HEK293 (cell line): Measurements from ENCODE around the gene ASCC1.

ENCODE experiments used
- EGR2 ChIP-seq: fragments of 450-650 bp; formaldehyde crosslinking; IDR thresholded peaks from 2 replicates; pipeline ENCODE4 v1.5.1; 2016; ENCODE audit warnings: low read depth, missing biosample characterization, missing genetic modification characterization
- FEZF1 ChIP-seq: fragments of 450-650 bp; formaldehyde crosslinking; IDR thresholded peaks from 2 replicates; pipeline ENCODE4 v1.5.1; 2016; ENCODE audit warnings: missing biosample characterization, missing genetic modification characterization
- GLIS1 ChIP-seq: fragments of 450-650 bp; formaldehyde crosslinking; IDR thresholded peaks from 2 replicates; pipeline ENCODE4 v1.5.1; 2016; ENCODE audit warnings: missing biosample characterization, missing genetic modification characterization
- GLIS2 ChIP-seq: fragments of 450-650 bp; formaldehyde crosslinking; IDR thresholded peaks from 2 replicates; pipeline ENCODE4 v1.5.1; 2016; ENCODE audit warnings: missing biosample characterization, missing genetic modification characterization
- IKZF3 ChIP-seq: fragments of 450-650 bp; IDR thresholded peaks from 2 replicates; pipeline ENCODE4 v1.5.0; 2018; ENCODE audit warnings: missing biosample characterization, mild to moderate bottlenecking, missing genetic modification characterization, moderate library complexity
- INSM2 ChIP-seq: fragments of 450-650 bp; formaldehyde crosslinking; IDR thresholded peaks from 2 replicates; pipeline ENCODE4 v1.5.1; 2016; ENCODE audit warnings: missing biosample characterization, missing genetic modification characterization
- KLF1 ChIP-seq: fragments of 450-650 bp; formaldehyde crosslinking; IDR thresholded peaks from 2 replicates; pipeline ENCODE4 v1.5.1; 2016; ENCODE audit warnings: missing biosample characterization, missing genetic modification characterization
- PATZ1 ChIP-seq: fragments of 450-650 bp; formaldehyde crosslinking; IDR thresholded peaks from 2 replicates; pipeline ENCODE4 v1.5.1; 2016; ENCODE audit warnings: missing biosample characterization, missing genetic modification characterization
- SP3 ChIP-seq: fragments of 450-650 bp; formaldehyde crosslinking; IDR thresholded peaks from 2 replicates; pipeline ENCODE4 v1.5.1; 2016; ENCODE audit warnings: missing biosample characterization, missing genetic modification characterization
- SP7 ChIP-seq: fragments of 450-650 bp; formaldehyde crosslinking; IDR thresholded peaks from 2 replicates; pipeline ENCODE4 v1.5.1; 2016; ENCODE audit warnings: missing biosample characterization, missing genetic modification characterization
- TRIM28 ChIP-seq: IDR thresholded peaks from 2 replicates; pipeline ENCODE4 v1.6.1; 2011; ENCODE audit warnings: low read length, control low read depth, borderline replicate concordance
- WT1 ChIP-seq: fragments of 450-650 bp; formaldehyde crosslinking; IDR thresholded peaks from 2 replicates; pipeline ENCODE4 v1.5.1; 2016; ENCODE audit warnings: missing biosample characterization, missing genetic modification characterization
- ZBTB17 ChIP-seq: fragments of 450-650 bp; formaldehyde crosslinking; IDR thresholded peaks from 2 replicates; pipeline ENCODE4 v1.5.1; 2016; ENCODE audit warnings: missing biosample characterization, missing genetic modification characterization
- ZBTB21 ChIP-seq: fragments of 450-650 bp; formaldehyde crosslinking; IDR thresholded peaks from 2 replicates; pipeline ENCODE4 v1.5.1; 2017; ENCODE audit warnings: missing biosample characterization, missing genetic modification characterization
- ZBTB44 ChIP-seq: fragments of 450-650 bp; IDR thresholded peaks from 2 replicates; pipeline ENCODE4 v1.5.1; 2018; ENCODE audit warnings: missing biosample characterization, mild to moderate bottlenecking, missing genetic modification characterization
- ZEB2 ChIP-seq: fragments of 450-650 bp; formaldehyde crosslinking; IDR thresholded peaks from 2 replicates; pipeline ENCODE4 v1.5.1; 2016; ENCODE audit warnings: missing biosample characterization, missing genetic modification characterization
- ZFHX2 ChIP-seq: fragments of 450-650 bp; formaldehyde crosslinking; conservative IDR thresholded peaks from 2 replicates; pipeline ENCODE4 v1.5.1; 2016; ENCODE audit warnings: missing biosample characterization, missing genetic modification characterization
- ZNF10 ChIP-seq: fragments of 450-650 bp; formaldehyde crosslinking; IDR thresholded peaks from 2 replicates; pipeline ENCODE4 v1.5.1; 2017; ENCODE audit warnings: missing biosample characterization, missing genetic modification characterization
- ZNF148 ChIP-seq: fragments of 450-650 bp; formaldehyde crosslinking; IDR thresholded peaks from 2 replicates; pipeline ENCODE4 v1.5.0; 2017; ENCODE audit warnings: missing biosample characterization, missing genetic modification characterization, borderline replicate concordance
- ZNF2 ChIP-seq: fragments of 450-650 bp; formaldehyde crosslinking; IDR thresholded peaks from 2 replicates; pipeline ENCODE4 v1.5.1; 2016; ENCODE audit warnings: missing biosample characterization, missing genetic modification characterization
- ZNF202 ChIP-seq: fragments of 450-650 bp; formaldehyde crosslinking; IDR thresholded peaks from 2 replicates; pipeline ENCODE4 v1.5.1; 2016; ENCODE audit warnings: missing biosample characterization, missing genetic modification characterization, borderline replicate concordance
- ZNF292 ChIP-seq: fragments of 450-650 bp; formaldehyde crosslinking; IDR thresholded peaks from 2 replicates; pipeline ENCODE4 v1.5.1; 2016; ENCODE audit warnings: low read depth, missing biosample characterization, missing genetic modification characterization, borderline replicate concordance
- ZNF521 ChIP-seq: fragments of 450-650 bp; formaldehyde crosslinking; IDR thresholded peaks from 2 replicates; pipeline ENCODE4 v1.5.1; 2017; ENCODE audit warnings: missing biosample characterization, mild to moderate bottlenecking, missing genetic modification characterization
- ZNF555 ChIP-seq: fragments of 450-650 bp; formaldehyde crosslinking; conservative IDR thresholded peaks from 2 replicates; pipeline ENCODE4 v1.5.1; 2017; ENCODE audit warnings: missing biosample characterization, mild to moderate bottlenecking, missing genetic modification characterization, inconsistent platforms
- ZNF600 ChIP-seq: fragments of 450-650 bp; formaldehyde crosslinking; IDR thresholded peaks from 2 replicates; pipeline ENCODE4 v1.5.1; 2016; ENCODE audit warnings: missing biosample characterization, missing genetic modification characterization
- ZNF610 ChIP-seq: fragments of 450-650 bp; formaldehyde crosslinking; IDR thresholded peaks from 2 replicates; pipeline ENCODE4 v1.5.1; 2016; ENCODE audit warnings: missing biosample characterization, missing genetic modification characterization, borderline replicate concordance
- ZNF660 ChIP-seq: fragments of 450-650 bp; IDR thresholded peaks from 2 replicates; pipeline ENCODE4 v1.5.1; 2018; ENCODE audit warnings: missing biosample characterization, mild to moderate bottlenecking, missing genetic modification characterization
- ZNF692 ChIP-seq: fragments of 450-650 bp; formaldehyde crosslinking; IDR thresholded peaks from 2 replicates; pipeline ENCODE4 v1.5.1; 2016; ENCODE audit warnings: missing biosample characterization, missing genetic modification characterization
- ZSCAN30 ChIP-seq: fragments of 450-650 bp; IDR thresholded peaks from 2 replicates; pipeline ENCODE4 v1.5.1; 2018; ENCODE audit warnings: missing biosample characterization, mild to moderate bottlenecking, missing genetic modification characterization, moderate library complexity

Gene ASCC1

GRCh38 chr10:72096115-72097000, 119.7 kb downstream of the ASCC1 start (continued):
- peak; percentile 56; the same call in 1 of the 2 replicates for TF ChIP-seq TRIM28
- TF ChIP-seq ZNF555 (tag by site-specific recombination): no peak
- TF ChIP-seq ZNF610 (tag by site-specific recombination): peak; percentile 31; the same call in 1 of the 2 replicates
- TF ChIP-seq INSM2 (tag by site-specific recombination): peak; percentile 66; the same call in 1 of the 2 replicates
- no peak for TF ChIP-seq ZNF521 (tag by site-specific recombination)
- peak; percentile 45; the same call in 1 of the 2 replicates for TF ChIP-seq ZSCAN30 (tag by site-specific recombination)
- TF ChIP-seq ZNF10 (tag by site-specific recombination): peak; percentile 83
- peak; percentile 82 for TF ChIP-seq GLIS1 (tag by site-specific recombination)
- TF ChIP-seq ZBTB17 (tag by site-specific recombination): peak; percentile 82
- peak; percentile 61; the same call in 1 of the 2 replicates for TF ChIP-seq ZNF600 (tag by site-specific recombination)
- peak; percentile 64 for TF ChIP-seq ZFHX2 (tag by site-specific recombination)
- peak; percentile 81 for TF ChIP-seq PATZ1 (tag by site-specific recombination)
- peak; percentile 98 for TF ChIP-seq ZBTB44 (tag by site-specific recombination)
- no peak for TF ChIP-seq ZNF2 (tag by site-specific recombination)
- TF ChIP-seq ZNF692 (tag by site-specific recombination): peak; percentile 54; the same call in 1 of the 2 replicates
- peak; percentile 22; the same call in 1 of the 2 replicates for TF ChIP-seq SP3
- 0 out of 2 replicates have a peak, but pooled peaks have one; percentile 19 for TF ChIP-seq FEZF1 (tag by site-specific recombination)
- TF ChIP-seq SP7 (tag by site-specific recombination): peak; percentile 57; the same call in 1 of the 2 replicates
- TF ChIP-seq KLF1: no peak
- peak; percentile 57; the same call in 1 of the 2 replicates for TF ChIP-seq GLIS2 (tag by site-specific recombination)
- 0 out of 2 replicates have a peak, but pooled peaks have one; percentile 33 for TF ChIP-seq ZEB2 (tag by site-specific recombination)
- TF ChIP-seq ZNF660 (tag by site-specific recombination): 0 out of 2 replicates have a peak, but pooled peaks have one; percentile 37
- TF ChIP-seq ZNF202: no peak
- TF ChIP-seq EGR2 (tag by site-specific recombination): peak; percentile 68; the same call in 1 of the 2 replicates
- TF ChIP-seq ZNF148 (tag by site-specific recombination): no peak
- 0 out of 2 replicates have a peak, but pooled peaks have one; percentile 10 for TF ChIP-seq ZBTB21 (tag by site-specific recombination)
- peak; percentile 77 for TF ChIP-seq IKZF3 (tag by site-specific recombination)
- TF ChIP-seq ZNF292 (tag by site-specific recombination): no peak
- peak; percentile 81 for TF ChIP-seq WT1 (tag by site-specific recombination)
